ENCODE data around the gene EXOC2. TPM values are rescaled to one million over a fixed set of nuclear protein-coding genes. Genes with fewer than 3 reads are reported as not detected.

Gene EXOC2
- total RNA-seq, result 10 to 100 TPM; 23.3 to 24.9 TPM

GRCh38 chr6:692858-693722 lies at the start of gene EXOC2:
EXOC2 (minus strand) TSS chr6:693139; CDS start chr6:637818, 55,321 bp downstream.
- H3K4me1 Mint-ChIP-seq (ENCODE audit: low read depth), result peaks cover 22% of the 10 kb centered on the region
- no peaks in the 10 kb centered on the region for H3K36me3 Mint-ChIP-seq (ENCODE audit: low read depth)
- CTCF ChIA-PET, result interaction anchor here (0.6 to 1.7 kb wide), 3 partner anchors 9 to 22 kb away, joined by 3 to 8 read pairs (median 4); no protein-coding TSS in a partner anchor
- no peaks in the 10 kb centered on the region for H3K9me3 Mint-ChIP-seq
- H3K27me3 Mint-ChIP-seq (ENCODE audit: low read depth), result no peaks in the 10 kb centered on the region
- peak; percentile 89 for DNase-seq
- H3K4me3 Mint-ChIP-seq, result peak within 1 kb of the TSS; percentile 94
- peak within 1 kb of the TSS; percentile 71 for H3K27ac Mint-ChIP-seq
- intact Hi-C loops (cut with micrococcal nuclease), result loop anchor here (1.0 kb wide), 1 partner anchor 8 kb away; no protein-coding TSS in a partner anchor

- CTCF ChIA-PET, result interaction anchor here (1.6 kb wide), 1 partner anchor 20 kb away, joined by 4 read pairs; no protein-coding TSS in a partner anchor
- H3K4me1 Mint-ChIP-seq (ENCODE audit: low read depth), result peaks cover 8% of the 10 kb centered on the region
- H3K4me3 Mint-ChIP-seq, result no peak overlapping the region
These were observed 48.7 kb upstream of the EXOC2 start for GRCh38 chr6:741410-742339.

GRCh38 chr6:736657-737446 lies 43.9 kb upstream of the EXOC2 start:
- CTCF ChIA-PET, result no interaction called here
- Mint-ChIP-seq H3K27me3 (ENCODE audit: low read depth) (peaks cover 2% of the 10 kb centered on the region), H3K27ac (no peak overlapping the region), H3K36me3 (ENCODE audit: low read depth) (no peaks in the 10 kb centered on the region), H3K4me1 (ENCODE audit: low read depth) (peaks cover 6% of the 10 kb centered on the region), H3K9me3 (no peaks in the 10 kb centered on the region), H3K4me3 (no peak overlapping the region)
- intact Hi-C loops (cut with micrococcal nuclease), result no loop called here
- no peak for DNase-seq

More at GRCh38 chr6:741410-742339, 48.7 kb upstream of the EXOC2 start:
- Mint-ChIP-seq H3K27me3 (ENCODE audit: low read depth) (no peaks in the 10 kb centered on the region), H3K27ac (no peak overlapping the region), H3K36me3 (ENCODE audit: low read depth) (no peaks in the 10 kb centered on the region), H3K9me3 (no peaks in the 10 kb centered on the region)
- peak; percentile 12 for DNase-seq
- intact Hi-C loops (cut with micrococcal nuclease), result loop anchor here (10.0 kb wide), 1 partner anchor 163 kb away; no protein-coding TSS in a partner anchor

GRCh38 chr6:733431-734219 lies 40.7 kb upstream of the EXOC2 start:
- DNase-seq, result no peak
- intact Hi-C loops (cut with micrococcal nuclease), result no loop called here
- Mint-ChIP-seq H3K4me3 (no peak overlapping the region), H3K36me3 (ENCODE audit: low read depth) (no peaks in the 10 kb centered on the region), H3K27ac (no peak overlapping the region), H3K4me1 (ENCODE audit: low read depth) (no peaks in the 10 kb centered on the region), H3K9me3 (no peaks in the 10 kb centered on the region), H3K27me3 (ENCODE audit: low read depth) (peaks cover 2% of the 10 kb centered on the region)
- CTCF ChIA-PET, result interaction anchor here (1.0 kb wide), 1 partner anchor 12 kb away, joined by 6 read pairs; no protein-coding TSS in a partner anchor

- Mint-ChIP-seq H3K27ac (no peak overlapping the region), H3K4me3 (no peak overlapping the region), H3K4me1 (ENCODE audit: low read depth) (no peaks in the 10 kb centered on the region), H3K27me3 (ENCODE audit: low read depth) (peaks cover 2% of the 10 kb centered on the region), H3K36me3 (ENCODE audit: low read depth) (no peaks in the 10 kb centered on the region), H3K9me3 (no peaks in the 10 kb centered on the region)
- CTCF ChIA-PET, result interaction anchor here (0.6 to 1.4 kb wide), 3 partner anchors 10 to 343 kb away, joined by 3 to 5 read pairs (median 4); no protein-coding TSS in a partner anchor
- no peak for DNase-seq
- intact Hi-C loops (cut with micrococcal nuclease), result no loop called here
These were observed 39.0 kb upstream of the EXOC2 start for GRCh38 chr6:731924-732323.

GRCh38 chr6:729606-730320 lies 36.8 kb upstream of the EXOC2 start:
- no peaks in the 10 kb centered on the region for H3K36me3 Mint-ChIP-seq (ENCODE audit: low read depth)
- intact Hi-C loops (cut with micrococcal nuclease), result no loop called here
- H3K27me3 Mint-ChIP-seq (ENCODE audit: low read depth), result no peaks in the 10 kb centered on the region
- no peaks in the 10 kb centered on the region for H3K4me1 Mint-ChIP-seq (ENCODE audit: low read depth)
- H3K9me3 Mint-ChIP-seq, result no peaks in the 10 kb centered on the region
- no peak overlapping the region for H3K27ac Mint-ChIP-seq
- no peak for DNase-seq
- no peak overlapping the region for H3K4me3 Mint-ChIP-seq
- CTCF ChIA-PET, result interaction anchor here (0.5 to 1.9 kb wide), 2 partner anchors 8 to 331 kb away, joined by 3 to 12 read pairs; no protein-coding TSS in a partner anchor

GRCh38 chr6:727856-728255 lies 34.9 kb upstream of the EXOC2 start:
- CTCF ChIA-PET, result no interaction called here
- intact Hi-C loops (cut with micrococcal nuclease), result no loop called here
- Mint-ChIP-seq H3K4me3 (no peak overlapping the region), H3K9me3 (no peaks in the 10 kb centered on the region), H3K4me1 (ENCODE audit: low read depth) (no peaks in the 10 kb centered on the region), H3K27ac (no peak overlapping the region), H3K27me3 (ENCODE audit: low read depth) (no peaks in the 10 kb centered on the region), H3K36me3 (ENCODE audit: low read depth) (no peaks in the 10 kb centered on the region)
- no peak for DNase-seq

- Mint-ChIP-seq H3K27ac (no peak overlapping the region), H3K9me3 (no peaks in the 10 kb centered on the region)
- CTCF ChIA-PET, result no interaction called here
These were observed 30.6 kb upstream of the EXOC2 start for GRCh38 chr6:723540-723939.

GRCh38 chr6:722608-723007 lies 29.7 kb upstream of the EXOC2 start:
- CTCF ChIA-PET, result interaction anchor here (0.6 to 2.5 kb wide), 24 partner anchors 7 to 533 kb away, joined by 3 to 16 read pairs (median 4); no protein-coding TSS in a partner anchor
- DNase-seq, result no peak
- H3K4me3 Mint-ChIP-seq, result no peak overlapping the region

More at GRCh38 chr6:723540-723939, 30.6 kb upstream of the EXOC2 start:
- Mint-ChIP-seq H3K36me3 (ENCODE audit: low read depth) (no peaks in the 10 kb centered on the region), H3K27me3 (ENCODE audit: low read depth) (no peaks in the 10 kb centered on the region), H3K4me3 (no peak overlapping the region), H3K4me1 (ENCODE audit: low read depth) (no peaks in the 10 kb centered on the region)
- DNase-seq, result no peak
- intact Hi-C loops (cut with micrococcal nuclease), result loop anchor here (2.0 to 5.0 kb wide), 3 partner anchors 655 to 713 kb away; no protein-coding TSS in a partner anchor

GRCh38 chr6:722077-722524 lies 29.2 kb upstream of the EXOC2 start:
- intact Hi-C loops (cut with micrococcal nuclease), result loop anchor here (1.0 to 5.0 kb wide), 5 partner anchors 65 to 715 kb away; no protein-coding TSS in a partner anchor
- peak; percentile 85 for DNase-seq
- Mint-ChIP-seq H3K36me3 (ENCODE audit: low read depth) (no peaks in the 10 kb centered on the region), H3K4me1 (ENCODE audit: low read depth) (no peaks in the 10 kb centered on the region), H3K27me3 (ENCODE audit: low read depth) (no peaks in the 10 kb centered on the region), H3K9me3 (no peaks in the 10 kb centered on the region), H3K27ac (no peak overlapping the region), H3K4me3 (no peak overlapping the region)
- CTCF ChIA-PET, result interaction anchor here (0.6 to 2.5 kb wide), 29 partner anchors 8 to 533 kb away, joined by 3 to 16 read pairs (median 4); no protein-coding TSS in a partner anchor

More at GRCh38 chr6:722608-723007, 29.7 kb upstream of the EXOC2 start:
- Mint-ChIP-seq H3K4me1 (ENCODE audit: low read depth) (no peaks in the 10 kb centered on the region), H3K9me3 (no peaks in the 10 kb centered on the region), H3K36me3 (ENCODE audit: low read depth) (no peaks in the 10 kb centered on the region), H3K27ac (no peak overlapping the region), H3K27me3 (ENCODE audit: low read depth) (no peaks in the 10 kb centered on the region)
- intact Hi-C loops (cut with micrococcal nuclease), result loop anchor here (1.0 to 5.0 kb wide), 5 partner anchors 65 to 714 kb away; no protein-coding TSS in a partner anchor
